ENCODE data around the gene CARTPT.

- TF ChIP-seq CTCF (conservative IDR thresholded peaks at IDR 0.05; ENCODE audit: low read length) (no peak), EZH2phosphoT487 (IDR thresholded peaks at IDR 0.05; ENCODE audit: borderline replicate concordance) (no peak)
These were observed 38.6 kb upstream of the CARTPT start for GRCh38 chr5:71680510-71680909.

Data from Loucy (cell line).